ENCODE results near the gene OTOG.

DNA sequence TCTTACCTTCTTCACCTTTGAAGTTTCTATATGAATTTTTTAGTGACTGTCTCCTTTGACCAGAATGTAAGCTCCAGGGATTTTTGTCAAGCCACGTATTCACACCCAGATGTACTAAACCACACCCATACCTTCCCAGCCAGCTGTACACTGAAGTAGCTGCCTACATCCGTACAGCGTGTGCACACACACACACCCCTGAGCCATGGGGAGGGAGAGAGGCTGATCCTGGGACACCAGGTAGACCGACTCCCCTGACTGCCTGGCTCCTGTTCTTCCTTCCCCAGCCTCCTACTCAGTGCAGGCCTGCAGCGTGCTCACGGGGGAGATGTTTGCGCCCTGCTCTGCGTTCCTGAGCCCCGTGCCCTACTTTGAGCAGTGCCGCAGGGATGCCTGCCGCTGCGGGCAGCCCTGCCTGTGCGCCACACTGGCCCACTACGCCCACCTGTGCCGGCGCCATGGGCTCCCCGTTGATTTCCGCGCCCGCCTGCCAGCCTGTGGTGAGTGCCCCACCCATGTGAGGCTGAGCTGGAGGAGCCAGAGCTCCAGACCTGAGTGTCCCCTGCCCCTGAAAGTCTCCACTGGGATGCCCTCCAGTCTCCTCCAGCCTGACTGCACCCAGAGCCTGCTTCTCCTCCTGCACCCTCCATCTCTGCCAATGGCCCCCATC is 25.9 kb downstream of the OTOG start:
- TF ChIP-seq, protein P1, sequence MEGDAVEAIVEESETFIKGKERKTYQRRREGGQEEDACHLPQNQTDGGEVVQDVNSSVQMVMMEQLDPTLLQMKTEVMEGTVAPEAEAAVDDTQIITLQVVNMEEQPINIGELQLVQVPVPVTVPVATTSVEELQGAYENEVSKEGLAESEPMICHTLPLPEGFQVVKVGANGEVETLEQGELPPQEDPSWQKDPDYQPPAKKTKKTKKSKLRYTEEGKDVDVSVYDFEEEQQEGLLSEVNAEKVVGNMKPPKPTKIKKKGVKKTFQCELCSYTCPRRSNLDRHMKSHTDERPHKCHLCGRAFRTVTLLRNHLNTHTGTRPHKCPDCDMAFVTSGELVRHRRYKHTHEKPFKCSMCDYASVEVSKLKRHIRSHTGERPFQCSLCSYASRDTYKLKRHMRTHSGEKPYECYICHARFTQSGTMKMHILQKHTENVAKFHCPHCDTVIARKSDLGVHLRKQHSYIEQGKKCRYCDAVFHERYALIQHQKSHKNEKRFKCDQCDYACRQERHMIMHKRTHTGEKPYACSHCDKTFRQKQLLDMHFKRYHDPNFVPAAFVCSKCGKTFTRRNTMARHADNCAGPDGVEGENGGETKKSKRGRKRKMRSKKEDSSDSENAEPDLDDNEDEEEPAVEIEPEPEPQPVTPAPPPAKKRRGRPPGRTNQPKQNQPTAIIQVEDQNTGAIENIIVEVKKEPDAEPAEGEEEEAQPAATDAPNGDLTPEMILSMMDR (IDR thresholded peaks at IDR 0.05) = no peak
- TF ChIP-seq POLR2A (IDR thresholded peaks at IDR 0.05) = no peak
